HEK293T (cell line): ENCODE data around the gene OR13J1.

ENCODE experiments used
- BHLHE40 ChIP-seq: fragments of 450-650 bp; IDR thresholded peaks from 2 replicates; pipeline ENCODE4 v1.6.1; 2016; ENCODE audit warnings: mild to moderate bottlenecking, moderate library complexity, borderline replicate concordance
- CTBP1 ChIP-seq: fragments of 450-650 bp; IDR thresholded peaks from 2 replicates; pipeline ENCODE4 v1.6.1; 2016; ENCODE audit warnings: borderline replicate concordance
- ELF4 ChIP-seq: fragments of 450-650 bp; IDR thresholded peaks from 2 replicates; pipeline ENCODE4 v1.6.1; 2017; ENCODE audit warnings: antibody characterized with exemption
- FOXA1 ChIP-seq: fragments of 450-650 bp; IDR thresholded peaks from 2 replicates; pipeline ENCODE4 v1.6.1; 2016; ENCODE audit warnings: mild to moderate bottlenecking
- FOXK2 ChIP-seq: fragments of 450-650 bp; IDR thresholded peaks from 2 replicates; pipeline ENCODE4 v1.6.1; 2016; ENCODE audit warnings: mild to moderate bottlenecking
- FOXM1 ChIP-seq: fragments of 450-650 bp; IDR thresholded peaks from 2 replicates; pipeline ENCODE4 v1.6.1; 2017; ENCODE audit warnings: mild to moderate bottlenecking, borderline replicate concordance
- HDGF ChIP-seq: fragments of 450-650 bp; IDR thresholded peaks from 2 replicates; pipeline ENCODE4 v1.6.1; 2017; ENCODE audit warnings: antibody characterized with exemption, borderline replicate concordance
- L3MBTL2 ChIP-seq: fragments of 450-650 bp; conservative IDR thresholded peaks from 2 replicates; pipeline ENCODE4 v1.6.1; 2016; ENCODE audit warnings: mild to moderate bottlenecking
- LEF1 ChIP-seq: fragments of 450-650 bp; IDR thresholded peaks from 2 replicates; pipeline ENCODE4 v1.6.1; 2017; ENCODE audit warnings: mild to moderate bottlenecking, borderline replicate concordance
- NFRKB ChIP-seq: fragments of 450-650 bp; IDR thresholded peaks from 2 replicates; pipeline ENCODE4 v1.6.1; 2016; ENCODE audit warnings: mild to moderate bottlenecking, moderate library complexity
- PKNOX1 ChIP-seq: fragments of 450-650 bp; IDR thresholded peaks from 2 replicates; pipeline ENCODE4 v1.6.1; 2016
- SP1 ChIP-seq: fragments of 450-650 bp; IDR thresholded peaks from 2 replicates; pipeline ENCODE4 v1.6.1; 2017
- SUZ12 ChIP-seq: fragments of 450-650 bp; IDR thresholded peaks from 2 replicates; pipeline ENCODE4 v1.6.1; 2016; ENCODE audit warnings: mild to moderate bottlenecking
- ZNF384 ChIP-seq: fragments of 450-650 bp; IDR thresholded peaks from 2 replicates; pipeline ENCODE4 v1.6.1; 2016

- TF ChIP-seq SP1 (no peak), CTBP1 (no peak), SUZ12 (no peak), FOXK2 (no peak), L3MBTL2 (no peak), LEF1 (no peak), PKNOX1 (no peak), FOXA1 (no peak), HDGF (no peak), BHLHE40 (no peak), ZNF384 (no peak), FOXM1 (no peak), NFRKB (no peak), ELF4 (no peak)
Measured at GRCh38 chr9:35820076-35820475, 50.1 kb downstream of the OR13J1 start.
